Activated naive CD8-positive, alpha-beta T cell treated with anti-CD3 and anti-CD28 coated beads, Interleukin-2, amount 10 ng/mL, durations not matched to agents 7 days and 5 days (primary cell): ENCODE measurements around the gene ASIC3. TPM values are rescaled to one million over a fixed set of nuclear protein-coding genes. Genes with fewer than 3 reads are reported as not detected.
A peak's percentile ranks its signal among the peaks of the same experiment; 100 is the strongest.

ENCODE experiments used
- ATAC-seq: fragments of 150-1000 bp; cut with Tn5 transposase; one replicate; pipeline ENCODE4 v1.10.0; 2021; ENCODE audit warnings: low read depth, moderate library complexity
- POLR2A ChIA-PET: fragments of 350-600 bp; sonication (Branson Sonifier 250); formaldehyde crosslinking; loops from one replicate; lab custom pipeline; 2021; ENCODE audit warnings: antibody characterized with exemption; lab: Charles Lee
- DNase-seq: peaks from one replicate; pipeline ENCODE4 v3.0.0; 2021
- H3K27ac Mint-ChIP-seq: one replicate; pipeline ENCODE4 v1.8.0; 2022; ENCODE audit warnings: mild to moderate bottlenecking, mixed read lengths
- H3K27me3 Mint-ChIP-seq: one replicate; pipeline ENCODE4 v1.8.0; 2022; ENCODE audit warnings: mild to moderate bottlenecking, moderate library complexity, mixed read lengths
- H3K36me3 Mint-ChIP-seq: one replicate; pipeline ENCODE4 v1.8.0; 2021; ENCODE audit warnings: mild to moderate bottlenecking, mixed read lengths
- H3K4me1 Mint-ChIP-seq: one replicate; pipeline ENCODE4 v1.8.0; 2021; ENCODE audit warnings: mixed read lengths
- H3K4me3 Mint-ChIP-seq: one replicate; pipeline ENCODE4 v1.8.0; 2022; ENCODE audit warnings: mild to moderate bottlenecking, moderate library complexity, mixed read lengths
- H3K9me3 Mint-ChIP-seq: one replicate; pipeline ENCODE4 v1.8.0; 2021; ENCODE audit warnings: mixed read lengths
- total RNA-seq, 2 experiments: library from RNA; stranded (reverse); gene quantifications; one replicate each; pipeline ENCODE4 v1.2.3, GENCODE V29; 2021

ASIC3 gene
- total RNA-seq, 2 experiments from 2014 or later: 4.7 to 6.0 TPM

DNA sequence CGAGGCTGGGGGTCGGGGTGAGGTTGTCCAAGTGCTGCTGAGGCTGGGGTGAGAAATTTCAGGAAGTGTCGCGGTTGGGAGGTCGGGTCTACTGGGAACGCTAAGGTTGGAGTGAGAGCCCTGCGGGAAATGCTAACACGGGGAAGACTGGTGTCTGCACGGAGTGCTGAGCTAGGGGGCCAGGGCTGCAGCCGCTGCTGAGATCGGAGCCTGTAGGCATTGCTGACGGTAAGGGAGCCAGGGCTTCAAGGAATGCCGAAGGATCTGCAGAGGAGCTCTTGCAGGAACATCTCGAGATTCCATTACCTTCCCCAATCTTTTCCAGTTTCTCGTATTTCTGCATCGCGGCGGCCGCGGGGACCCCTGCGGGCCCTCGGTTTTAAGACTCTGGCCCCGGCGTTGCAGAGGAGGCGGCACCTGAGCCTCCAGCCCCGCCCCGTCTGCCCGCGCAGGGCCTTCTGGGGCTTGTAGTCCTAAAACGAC lies 9.2 kb downstream of the ASIC3 start, which contains the start of gene CDK5:
Gene CDK5 (minus strand): TSS at position 392 of the 483 bp plus-strand sequence. CDS start 49 bp downstream, at position 343.
- ATAC-seq: peak; percentile 8
- POLR2A ChIA-PET: interaction anchor here (4.1 kb wide), 1 partner anchor 25 kb away, joined by 32 read pairs; the partner anchor contains the start of genes FASTK and TMUB1
- Mint-ChIP-seq H3K27ac (peak within 1 kb of the TSS; percentile 93), H3K4me3 (peak within 1 kb of the TSS; percentile 98), H3K27me3 (no peaks in the 10 kb centered on the region), H3K36me3 (peaks cover 8% of the 10 kb centered on the region), H3K9me3 (no peaks in the 10 kb centered on the region), H3K4me1 (peaks cover 36% of the 10 kb centered on the region)
- DNase-seq: no peak

GRCh38 chr7:151057989-151058780 lies 9.9 kb downstream of the ASIC3 start:
- DNase-seq (peak; percentile 94), ATAC-seq (peak; percentile 94)
- Mint-ChIP-seq H3K27me3 (no peaks in the 10 kb centered on the region), H3K4me1 (peaks cover 30% of the 10 kb centered on the region), H3K27ac (peak overlapping the region; percentile 93), H3K9me3 (no peaks in the 10 kb centered on the region), H3K4me3 (peak overlapping the region; percentile 98), H3K36me3 (peaks cover 5% of the 10 kb centered on the region)
- POLR2A ChIA-PET: interaction anchor here (0.7 to 4.1 kb wide), 6 partner anchors 8 to 47 kb away, joined by 4 to 32 read pairs (median 6); partner anchors contain the start of genes ABCB8, FASTK and TMUB1

DNA sequence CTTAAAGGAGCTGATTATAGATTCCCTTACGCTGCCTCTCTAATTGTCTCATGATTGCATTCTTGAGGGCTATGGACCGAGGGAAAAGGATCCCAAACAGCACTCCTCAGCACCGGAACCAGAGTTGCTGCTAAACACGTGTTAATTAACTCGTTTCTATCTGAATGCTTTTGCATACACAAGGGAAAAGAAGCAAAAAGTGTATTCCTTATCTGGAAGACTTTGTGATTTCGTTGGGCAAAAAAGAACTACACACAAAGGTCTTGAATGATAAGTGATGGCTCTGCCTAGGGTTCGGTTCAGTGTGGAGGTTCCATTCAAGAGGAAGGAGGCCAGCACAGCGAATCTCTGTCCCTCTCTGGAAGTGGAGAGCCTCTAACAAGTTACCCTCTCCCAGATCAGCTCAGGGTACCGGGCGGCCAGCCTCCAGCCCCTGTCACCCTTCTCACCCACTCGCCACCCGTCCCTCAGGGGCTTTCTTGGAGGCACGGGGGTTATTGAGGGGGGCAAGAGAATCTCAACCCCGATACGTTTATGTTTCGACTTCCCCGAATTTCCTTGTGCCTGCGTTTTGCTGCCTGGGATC lies 10.5 kb downstream of the ASIC3 start:
- Mint-ChIP-seq H3K27ac (peak overlapping the region; percentile 93), H3K4me1 (peaks cover 28% of the 10 kb centered on the region), H3K36me3 (peaks cover 5% of the 10 kb centered on the region), H3K9me3 (no peaks in the 10 kb centered on the region), H3K4me3 (peak overlapping the region; percentile 98), H3K27me3 (no peaks in the 10 kb centered on the region)
- ATAC-seq: no peak
- no peak for DNase-seq
- POLR2A ChIA-PET: interaction anchor here (0.7 to 4.1 kb wide), 6 partner anchors 9 to 48 kb away, joined by 4 to 32 read pairs (median 6); partner anchors contain the start of genes ABCB8, FASTK and TMUB1

- Mint-ChIP-seq H3K4me3 (peak within 1 kb of the TSS; percentile 98), H3K9me3 (no peaks in the 10 kb centered on the region), H3K36me3 (peaks cover 5% of the 10 kb centered on the region), H3K27ac (peak within 1 kb of the TSS; percentile 93), H3K4me1 (peaks cover 28% of the 10 kb centered on the region), H3K27me3 (no peaks in the 10 kb centered on the region)
- POLR2A ChIA-PET: interaction anchor here (0.9 to 4.1 kb wide), 6 partner anchors 10 to 46 kb away, joined by 4 to 32 read pairs (median 7); partner anchors contain the start of genes ABCB8, FASTK and TMUB1
- DNase-seq (peak; percentile 91), ATAC-seq (peak; percentile 8)
Observed at GRCh38 chr7:151059367-151060112, 11.2 kb downstream of the ASIC3 start, which contains the start of gene SLC4A2. TSS of gene SLC4A2 (plus strand) at chr7:151059589. CDS start at chr7:151061988, 2,399 bp downstream.

DNA sequence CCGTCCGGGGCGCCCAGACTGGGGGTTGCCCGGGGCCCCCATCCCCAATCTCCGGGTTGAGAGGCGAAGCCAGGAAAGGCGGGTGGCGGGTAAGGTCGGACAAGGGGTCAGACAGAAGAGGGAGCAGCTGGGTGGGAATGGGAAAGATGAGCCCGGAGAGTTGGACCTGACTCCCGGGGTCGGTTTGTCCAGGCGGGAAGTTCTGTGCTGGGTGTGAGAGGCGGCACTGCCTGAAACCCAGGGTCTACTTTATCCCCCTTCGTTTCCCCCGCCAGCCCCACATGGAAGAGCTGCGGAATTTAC lies 11.7 kb downstream of the ASIC3 start:
- no peaks in the 10 kb centered on the region for H3K9me3 Mint-ChIP-seq
- POLR2A ChIA-PET: interaction anchor here (1.1 to 4.1 kb wide), 4 partner anchors 10 to 167 kb away, joined by 3 to 32 read pairs (median 7); partner anchors contain the start of genes FASTK and TMUB1

DNA sequence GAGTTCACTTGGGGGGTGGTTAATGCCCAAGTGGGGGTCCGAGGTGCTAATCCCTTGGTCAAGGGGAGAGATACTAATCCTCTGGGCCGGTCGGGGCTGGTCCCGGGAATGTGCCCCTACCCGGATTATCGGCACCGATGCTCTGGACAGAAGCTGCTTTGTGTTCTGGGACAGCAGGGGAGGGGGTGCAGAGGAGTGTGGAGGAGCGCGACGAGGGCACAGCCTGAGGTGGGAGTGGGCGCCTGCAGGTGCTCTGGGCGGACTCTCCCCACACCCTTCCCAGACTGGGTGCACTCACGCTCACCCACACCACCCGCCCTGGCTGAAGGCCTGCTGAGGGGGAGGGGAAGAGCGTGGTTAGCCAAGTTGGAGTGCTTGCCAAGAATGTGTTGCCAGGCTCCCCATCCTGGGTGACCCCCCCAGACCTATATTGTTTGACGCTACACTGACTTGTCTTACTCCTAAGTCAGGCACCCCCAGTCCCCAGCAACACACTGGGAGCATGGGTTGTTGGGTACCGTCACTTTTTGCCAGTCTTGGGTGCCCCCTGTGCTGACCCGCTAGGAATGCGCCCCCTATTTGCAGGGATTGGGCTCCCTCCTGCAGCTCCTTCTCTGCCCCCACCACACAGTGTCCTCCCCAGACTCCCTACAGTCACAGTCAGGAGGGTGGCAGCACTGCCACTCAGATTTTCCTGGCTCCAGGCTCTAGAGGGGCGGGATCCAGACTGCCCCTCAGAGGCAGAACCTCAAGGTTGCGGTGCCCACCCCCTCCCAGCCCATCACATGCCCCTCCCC lies 12.3 kb downstream of the ASIC3 start:
- Mint-ChIP-seq H3K4me3 (peak overlapping the region; percentile 98), H3K36me3 (peaks cover 8% of the 10 kb centered on the region), H3K9me3 (no peaks in the 10 kb centered on the region), H3K4me1 (peaks cover 28% of the 10 kb centered on the region), H3K27me3 (no peaks in the 10 kb centered on the region), H3K27ac (peak overlapping the region; percentile 69)
- POLR2A ChIA-PET: interaction anchor here (1.1 to 4.1 kb wide), 3 partner anchors 17 to 167 kb away, joined by 3 to 32 read pairs (median 7); partner anchors contain the start of genes FASTK and TMUB1
- DNase-seq (no peak), ATAC-seq (no peak)

More for the DNA sequence above, 11.7 kb downstream of the ASIC3 start:
- no peaks in the 10 kb centered on the region for H3K27me3 Mint-ChIP-seq
- DNase-seq (no peak), ATAC-seq (no peak)
- H3K4me3 Mint-ChIP-seq: peak overlapping the region; percentile 98
- peak overlapping the region; percentile 67 for H3K27ac Mint-ChIP-seq
- peaks cover 5% of the 10 kb centered on the region for H3K36me3 Mint-ChIP-seq
- H3K4me1 Mint-ChIP-seq: peaks cover 28% of the 10 kb centered on the region

DNA sequence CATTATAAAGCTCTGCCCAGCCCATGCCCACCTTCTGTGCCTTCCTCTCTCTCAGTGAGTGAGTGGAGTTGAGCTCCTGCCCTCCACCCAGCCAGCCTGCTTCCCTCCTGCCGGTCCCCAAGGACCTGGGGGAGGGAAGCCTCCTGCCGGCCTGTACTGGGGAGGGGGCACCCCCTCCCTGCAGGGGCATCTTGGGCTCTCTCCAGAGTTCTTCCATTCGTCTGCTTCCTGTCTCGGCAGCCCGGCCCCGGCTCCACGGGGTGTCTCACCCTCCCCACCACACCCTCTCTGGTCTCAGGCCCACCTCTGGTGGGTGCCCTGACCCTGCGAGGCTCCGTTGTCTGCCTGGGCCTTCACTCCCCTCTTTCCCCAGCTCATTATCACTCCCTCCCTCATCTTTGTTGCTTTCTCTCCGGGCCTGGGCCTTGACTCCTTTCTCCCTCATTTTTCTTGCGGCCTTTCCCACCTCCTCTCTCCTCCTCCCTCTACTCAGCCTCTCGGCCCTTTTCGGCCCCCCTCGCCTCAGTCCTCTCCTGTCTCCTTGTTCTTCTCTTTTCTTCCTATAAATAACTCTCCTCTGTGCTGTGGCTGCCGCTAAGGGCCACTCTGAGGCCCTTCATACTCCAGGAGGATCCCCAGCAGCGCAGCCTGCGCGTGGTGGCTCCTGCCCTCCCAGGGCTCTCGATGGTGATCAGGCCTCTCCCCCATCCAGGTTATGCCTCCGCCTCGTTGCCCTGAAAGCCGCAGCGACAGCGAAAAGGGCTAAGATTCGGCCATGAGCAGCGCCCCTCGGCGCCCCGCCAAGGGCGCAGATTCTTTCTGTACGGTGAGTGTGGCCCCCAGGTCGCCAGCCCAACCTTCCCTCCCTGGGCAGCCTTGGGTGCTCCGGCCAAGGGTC lies 13.1 kb downstream of the ASIC3 start:
- POLR2A ChIA-PET: interaction anchor here (1.1 to 4.1 kb wide), 3 partner anchors 16 to 166 kb away, joined by 3 to 32 read pairs (median 7); partner anchors contain the start of genes FASTK and TMUB1
- no peak for DNase-seq
- peaks cover 8% of the 10 kb centered on the region for H3K36me3 Mint-ChIP-seq
- H3K27me3 Mint-ChIP-seq: no peaks in the 10 kb centered on the region
- ATAC-seq: no peak
- H3K4me3 Mint-ChIP-seq: peak overlapping the region; percentile 98
- peak overlapping the region; percentile 69 for H3K27ac Mint-ChIP-seq
- peaks cover 28% of the 10 kb centered on the region for H3K4me1 Mint-ChIP-seq
- no peaks in the 10 kb centered on the region for H3K9me3 Mint-ChIP-seq

DNA sequence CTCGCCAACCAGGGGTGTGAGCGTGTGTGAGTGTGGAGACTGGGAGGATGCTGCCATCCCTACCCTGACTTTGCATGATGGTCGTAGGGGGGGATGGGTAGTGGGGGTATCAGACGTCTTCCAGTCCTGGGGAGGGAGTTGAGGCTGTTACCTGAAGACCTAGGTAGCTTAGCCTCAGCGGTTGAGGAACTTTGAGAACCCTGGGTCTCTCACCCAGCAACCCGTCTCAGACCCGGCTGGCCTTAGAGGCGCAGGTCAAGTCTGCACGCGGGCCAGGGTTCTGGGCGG lies 13.7 kb downstream of the ASIC3 start:
- no peaks in the 10 kb centered on the region for H3K27me3 Mint-ChIP-seq
- POLR2A ChIA-PET: interaction anchor here (2.6 kb wide), 1 partner anchor 16 kb away, joined by 7 read pairs; no protein-coding TSS in a partner anchor

GRCh38 chr7:151062399-151063211 lies 14.3 kb downstream of the ASIC3 start:
- ATAC-seq: no peak

More for the DNA sequence above, 13.7 kb downstream of the ASIC3 start:
- Mint-ChIP-seq H3K36me3 (peaks cover 10% of the 10 kb centered on the region), H3K4me1 (peaks cover 24% of the 10 kb centered on the region), H3K9me3 (no peaks in the 10 kb centered on the region), H3K4me3 (no peak overlapping the region), H3K27ac (no peak overlapping the region)
- ATAC-seq: no peak
- no peak for DNase-seq

GRCh38 chr7:151063212-151063561 lies 14.9 kb downstream of the ASIC3 start:
- Mint-ChIP-seq H3K4me3 (no peak overlapping the region), H3K9me3 (no peaks in the 10 kb centered on the region), H3K27me3 (no peaks in the 10 kb centered on the region), H3K27ac (no peak overlapping the region), H3K4me1 (peaks cover 20% of the 10 kb centered on the region), H3K36me3 (peaks cover 8% of the 10 kb centered on the region)
- ATAC-seq (no peak), DNase-seq (no peak)
- POLR2A ChIA-PET: interaction anchor here (0.6 kb wide), 1 partner anchor 25 kb away, joined by 3 read pairs; no protein-coding TSS in a partner anchor

More at GRCh38 chr7:151062399-151063211, 14.3 kb downstream of the ASIC3 start:
- Mint-ChIP-seq H3K27ac (no peak overlapping the region), H3K36me3 (peaks cover 8% of the 10 kb centered on the region), H3K27me3 (no peaks in the 10 kb centered on the region), H3K4me1 (peaks cover 20% of the 10 kb centered on the region), H3K9me3 (no peaks in the 10 kb centered on the region), H3K4me3 (no peak overlapping the region)
- no peak for DNase-seq
- POLR2A ChIA-PET: interaction anchor here (0.6 kb wide), 1 partner anchor 24 kb away, joined by 3 read pairs; no protein-coding TSS in a partner anchor

DNA sequence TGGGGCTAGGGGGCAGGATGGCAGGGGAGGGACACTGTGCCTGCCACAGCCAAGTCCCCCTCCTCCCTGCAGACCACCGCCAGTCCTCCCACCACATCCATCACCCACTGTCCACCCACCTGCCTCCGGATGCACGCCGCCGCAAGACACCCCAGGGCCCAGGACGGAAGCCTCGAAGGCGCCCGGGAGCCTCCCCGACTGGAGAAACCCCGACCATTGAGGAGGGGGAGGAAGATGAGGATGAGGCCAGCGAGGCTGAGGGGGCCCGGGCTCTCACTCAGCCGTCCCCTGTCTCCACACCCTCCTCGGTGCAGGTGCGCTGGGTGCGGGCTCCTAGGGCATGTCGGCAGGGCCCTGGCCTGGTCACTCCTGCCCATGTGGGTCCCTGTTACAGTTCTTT lies 16.1 kb downstream of the ASIC3 start:
- no peaks in the 10 kb centered on the region for H3K27me3 Mint-ChIP-seq
- no peak overlapping the region for H3K4me3 Mint-ChIP-seq
- POLR2A ChIA-PET: no interaction called here
- ATAC-seq (no peak), DNase-seq (no peak)
- H3K36me3 Mint-ChIP-seq: peaks cover 9% of the 10 kb centered on the region
- no peak overlapping the region for H3K27ac Mint-ChIP-seq
- no peaks in the 10 kb centered on the region for H3K9me3 Mint-ChIP-seq
- H3K4me1 Mint-ChIP-seq: peaks cover 13% of the 10 kb centered on the region
